ENCODE data around the gene CNPY1.

GRCh38 chr7:155523168-155523675 lies 23.1 kb downstream of the CNPY1 start:
- TF ChIP-seq CTCF (IDR thresholded peaks at IDR 0.05) (no peak), POLR2A (IDR thresholded peaks at IDR 0.05) (no peak), POLR2AphosphoS5 (IDR thresholded peaks at IDR 0.05) (no peak)

All from breast epithelium (tissue), 3 donors.